GM23248 (cell line): ENCODE results near the gene WNT9A.

Source experiments
- EZH2 ChIP-seq: fragments of 200-600 bp; sonication (generic); IDR thresholded peaks from 2 replicates; pipeline ENCODE4 v1.6.1; 2018; ENCODE audit warnings: antibody characterized with exemption, mild to moderate bottlenecking; ENCODE audit not compliant: insufficient read depth, poor library complexity, severe bottlenecking
- EZH2phosphoT487 ChIP-seq: fragments of 200-600 bp; sonication (generic); IDR thresholded peaks from 2 replicates; pipeline ENCODE4 v1.6.1; 2018; ENCODE audit warnings: antibody characterized with exemption, moderate library complexity, mild to moderate bottlenecking, low read depth; ENCODE audit not compliant: insufficient read depth

DNA sequence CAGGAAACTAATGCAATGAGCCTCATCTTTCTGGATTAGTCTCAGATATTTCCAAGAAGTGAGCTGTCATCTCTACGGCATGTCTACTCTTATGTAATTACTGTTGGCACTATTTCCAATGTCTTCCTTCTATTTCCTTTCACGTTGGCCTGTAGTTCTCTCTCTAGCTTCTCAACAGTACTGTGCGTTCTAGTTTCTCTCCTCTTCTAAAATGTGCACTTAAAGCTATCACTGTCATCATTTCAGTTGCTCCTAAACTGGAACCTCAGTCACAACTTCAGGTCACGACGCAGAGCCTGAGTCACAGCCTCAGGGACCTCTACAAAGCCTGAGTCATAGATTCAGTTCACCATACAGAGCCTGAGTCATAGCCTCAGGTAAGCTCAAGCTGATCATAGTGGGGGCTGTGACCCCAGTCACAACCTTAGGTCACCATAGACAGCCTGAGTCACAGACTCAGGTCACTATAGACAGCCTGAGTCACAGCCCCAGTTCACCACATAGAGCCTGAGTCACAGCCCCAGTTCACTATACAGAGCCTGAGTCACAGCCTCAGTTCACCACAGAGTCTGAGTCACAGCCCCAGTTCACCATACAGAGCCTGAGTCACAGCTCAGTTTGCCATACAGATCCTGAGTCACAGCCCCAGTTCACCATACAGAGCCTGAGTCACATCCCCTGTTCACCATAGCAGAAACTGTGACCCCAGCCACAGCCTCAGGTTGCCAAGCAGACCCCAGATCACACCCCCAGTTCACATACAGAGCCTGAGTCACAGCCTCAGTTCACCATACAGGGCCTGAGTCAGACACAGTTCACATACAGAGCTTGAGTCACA is 13.0 kb downstream of the WNT9A start:
- TF ChIP-seq EZH2 (no peak), EZH2phosphoT487 (no peak)
